Cortex of kidney (tissue), 1 donor: ENCODE results near the gene RITA1.

Experiments
- DNase-seq: peaks from one replicate; lab custom pipeline; 2025; lab: John Stamatoyannopoulos, UW

RITA1 gene

DNA sequence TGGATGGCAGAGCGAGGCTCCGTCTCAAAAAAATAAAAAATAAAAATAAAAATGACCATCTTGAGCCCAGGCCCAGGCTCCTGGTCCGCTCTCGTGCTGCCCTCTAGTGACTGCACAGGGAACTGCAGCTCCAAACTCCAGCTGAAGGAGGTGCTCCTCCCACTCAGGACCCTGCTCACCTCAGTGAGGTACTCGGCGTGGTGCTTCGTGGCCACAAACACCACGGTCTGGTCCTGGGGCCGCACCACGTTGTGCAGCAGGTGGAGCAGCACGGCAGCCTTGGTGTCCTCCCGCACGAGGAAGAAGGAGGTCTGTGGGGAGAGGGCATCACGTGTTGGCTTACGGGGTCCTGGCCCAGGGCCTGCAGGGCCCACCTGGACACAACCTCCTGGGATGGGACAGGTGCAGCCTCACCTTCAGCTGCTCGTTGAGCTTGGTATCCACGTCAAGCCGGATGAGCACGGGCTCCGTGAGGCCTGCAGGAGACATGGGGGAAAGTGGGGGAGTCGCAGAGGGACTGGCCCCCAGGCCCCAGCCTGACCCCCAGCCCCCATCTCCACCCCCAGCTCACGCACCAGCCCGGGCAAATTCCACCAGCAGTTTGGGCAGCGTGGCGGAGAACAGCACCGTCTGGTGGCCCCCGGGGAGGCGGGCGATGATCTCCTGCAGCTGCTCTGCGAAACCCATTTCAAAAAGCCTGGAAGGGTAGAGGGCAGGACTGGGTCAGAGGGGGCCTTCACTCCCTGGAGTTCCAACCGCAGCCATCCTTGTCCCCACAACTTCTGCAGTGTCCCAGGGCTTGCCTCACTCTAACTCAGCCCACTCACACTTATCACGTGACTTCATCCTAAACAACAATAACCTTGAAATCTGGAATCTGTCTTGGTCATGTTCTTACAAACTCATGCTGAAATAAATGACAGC lies 10.8 kb upstream of the RITA1 start:
- DNase-seq = no peak

DNA sequence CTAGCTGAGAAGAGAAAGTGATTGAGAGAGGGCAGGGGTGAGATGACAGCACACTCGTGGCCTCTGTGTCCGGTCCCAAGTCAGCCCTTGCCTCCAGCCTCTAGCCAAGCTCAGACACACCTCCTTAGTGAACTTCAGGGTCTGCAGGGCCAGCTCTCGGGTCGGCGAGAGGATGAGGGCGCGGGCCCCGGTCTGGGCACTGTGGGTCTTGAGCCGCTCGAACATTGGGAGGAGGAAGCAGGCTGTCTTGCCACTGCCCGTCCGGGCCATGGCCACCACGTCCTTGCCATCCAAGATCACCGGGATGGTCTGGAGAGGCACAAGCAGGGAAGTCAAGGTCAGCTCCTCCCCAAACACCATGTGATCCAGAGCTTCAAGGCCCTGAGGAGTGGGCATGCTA lies 6.5 kb upstream of the RITA1 start:
- DNase-seq = no peak

DNA sequence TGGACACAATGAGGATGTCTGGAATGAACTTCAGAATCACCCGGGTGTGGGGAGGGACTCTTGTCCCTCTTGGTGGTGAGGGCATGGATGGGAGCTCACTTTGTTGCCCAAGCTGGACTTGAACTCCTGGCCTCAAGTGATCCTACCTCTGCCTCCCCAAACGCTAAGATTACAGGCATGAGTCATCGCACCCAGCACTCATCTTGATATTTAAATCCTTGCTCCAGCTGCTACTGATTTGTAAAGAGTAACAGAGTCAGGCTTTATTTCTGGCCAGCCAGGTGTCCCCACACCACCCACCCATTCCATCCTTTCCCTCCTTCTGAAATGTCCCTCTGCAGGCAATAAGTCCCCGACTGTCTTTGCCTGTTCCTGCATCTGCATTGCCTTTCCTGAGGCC lies 5.2 kb upstream of the RITA1 start:
- DNase-seq = no peak

DNA sequence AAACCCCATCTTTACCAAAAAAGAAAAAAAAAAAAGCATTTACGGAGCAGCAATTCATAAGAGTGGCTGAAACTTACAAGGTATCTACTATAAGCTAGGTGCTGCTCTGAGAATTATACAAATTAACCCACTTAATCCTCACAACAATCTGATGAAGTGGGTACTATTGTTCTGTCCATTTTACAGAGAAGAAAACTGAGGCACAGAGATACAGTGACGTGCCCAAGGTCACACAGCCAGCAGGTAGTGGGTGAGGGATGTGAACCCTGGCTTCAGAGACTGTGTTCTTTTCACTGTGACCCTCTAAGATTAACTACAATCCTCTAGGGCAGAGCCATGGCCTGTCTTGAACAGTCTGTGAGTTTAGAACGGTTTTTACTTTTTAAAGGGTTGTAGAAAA lies 3.5 kb upstream of the RITA1 start:
- no peak for DNase-seq

DNA sequence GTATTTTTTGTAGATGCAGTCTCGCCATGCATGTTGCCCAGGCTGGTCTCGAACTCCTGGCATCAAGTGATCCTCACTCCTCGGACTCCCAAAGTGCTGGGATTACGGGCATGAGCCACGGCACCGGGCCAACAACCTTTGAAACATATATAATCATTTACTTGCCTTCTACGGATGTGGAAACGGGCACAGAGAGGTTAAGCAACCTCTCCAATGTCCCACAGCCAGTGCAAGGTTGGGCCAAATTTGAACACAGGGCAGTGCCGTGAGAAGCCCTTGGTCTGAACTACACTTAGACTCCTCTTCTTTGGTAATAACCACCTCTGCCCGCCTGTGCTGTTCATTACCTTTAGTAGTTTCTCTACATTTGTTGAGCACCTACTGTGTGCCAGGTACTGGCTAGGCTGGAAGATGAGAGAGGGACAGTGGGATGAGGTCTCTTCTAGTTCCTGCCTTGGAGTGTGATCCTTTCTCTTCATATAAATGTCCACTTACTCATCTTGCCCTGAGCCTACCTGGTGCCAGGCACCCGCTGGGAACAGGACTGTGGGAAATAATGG lies 2.4 kb upstream of the RITA1 start:
- no peak for DNase-seq

DNA sequence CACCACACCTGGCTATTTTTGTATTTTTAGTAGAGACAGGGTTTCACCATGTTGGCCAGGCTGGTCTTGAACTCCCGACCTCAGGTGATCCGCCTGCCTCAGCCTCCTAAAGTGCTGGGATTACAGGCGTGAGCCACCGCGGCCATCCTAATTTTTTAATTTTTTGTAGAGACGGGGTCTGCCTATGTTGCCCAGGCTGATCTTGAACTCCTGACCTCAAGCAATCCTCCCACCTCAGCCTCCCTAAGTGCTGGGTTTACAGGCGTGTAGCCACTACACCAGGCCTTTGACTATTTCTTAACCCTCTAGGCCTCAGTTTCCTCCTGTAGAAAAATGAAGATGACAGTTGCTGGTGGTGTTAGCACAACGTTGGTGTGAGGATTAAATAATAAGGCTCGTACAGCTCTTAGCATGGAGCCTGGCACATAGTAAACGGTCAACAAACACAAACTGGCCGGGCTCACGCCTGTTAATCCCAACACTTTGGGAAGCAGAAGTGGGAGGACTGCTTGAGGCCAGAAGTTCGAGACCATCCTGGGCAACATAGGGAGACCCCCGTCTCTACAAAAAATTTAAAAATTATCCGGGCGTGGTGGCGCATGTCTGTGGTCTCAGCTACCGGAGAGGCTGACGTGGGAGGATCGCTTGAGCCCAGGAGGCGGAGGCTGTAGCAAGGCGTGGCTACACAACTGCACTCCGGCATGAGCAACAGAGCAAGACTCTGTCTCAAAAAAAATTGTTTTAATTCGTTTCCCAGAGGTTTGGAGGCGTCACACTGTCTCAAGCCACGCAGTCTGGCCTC lies 1.2 kb upstream of the RITA1 start:
- no peak for DNase-seq

DNA sequence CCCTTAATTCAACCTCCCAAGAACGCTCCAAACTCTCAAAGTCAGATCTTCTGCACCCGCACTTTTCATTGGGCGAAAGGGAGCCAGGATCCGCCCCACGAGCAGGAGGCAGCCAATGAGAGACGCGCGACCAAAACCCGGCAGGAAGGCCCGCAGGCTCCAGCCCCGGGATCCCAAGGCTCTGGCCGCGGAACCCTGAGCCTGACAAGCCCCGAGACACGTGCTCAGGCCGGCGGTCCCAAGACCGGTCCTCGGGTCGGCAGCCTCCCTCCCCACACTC lies 681 bp upstream of the RITA1 start:
- no peak for DNase-seq

DNA sequence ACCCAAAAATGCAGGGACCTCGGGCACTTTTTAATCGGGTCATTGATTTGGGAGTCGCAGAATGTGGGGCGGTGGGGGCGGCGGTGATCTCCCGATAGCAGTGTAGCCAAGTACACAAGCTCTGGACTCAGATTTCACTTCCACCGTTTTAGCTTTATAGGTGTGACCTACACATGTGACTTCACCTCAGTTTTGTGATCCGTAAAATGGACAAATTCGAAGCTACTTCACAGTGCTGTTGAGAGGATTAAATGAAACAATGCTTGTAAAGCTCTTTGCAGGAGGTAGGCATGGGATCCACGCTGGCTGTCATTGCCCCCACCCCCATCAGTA lies 478 bp downstream of the RITA1 start:
- no peak for DNase-seq

DNA sequence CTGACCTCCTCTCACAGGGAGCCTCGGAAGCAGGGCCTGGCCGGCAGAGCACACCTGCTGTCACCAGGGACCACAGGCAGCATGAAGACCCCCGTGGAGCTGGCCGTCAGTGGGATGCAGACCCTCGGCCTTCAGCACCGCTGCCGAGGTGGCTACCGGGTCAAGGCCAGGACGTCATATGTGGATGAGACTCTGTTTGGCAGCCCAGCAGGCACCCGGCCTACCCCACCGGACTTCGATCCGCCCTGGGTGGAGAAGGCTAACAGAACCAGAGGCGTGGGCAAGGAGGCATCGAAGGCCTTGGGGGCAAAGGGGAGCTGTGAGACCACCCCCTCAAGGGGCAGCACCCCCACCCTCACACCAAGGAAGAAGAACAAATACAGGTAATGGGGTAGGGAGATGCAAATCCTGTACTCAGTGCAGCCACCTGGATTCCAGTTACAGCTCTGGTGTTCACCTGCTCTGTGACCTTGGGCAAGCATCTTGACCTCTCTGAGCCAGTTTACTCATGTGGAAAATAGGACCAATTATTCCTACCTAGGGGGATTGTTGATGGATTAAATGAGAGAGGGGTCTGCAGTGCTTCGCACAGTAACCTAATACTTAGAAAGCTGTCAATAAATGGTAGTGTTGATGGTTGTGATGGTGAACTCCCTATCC lies 1.3 kb downstream of the RITA1 start:
- DNase-seq = no peak

DNA sequence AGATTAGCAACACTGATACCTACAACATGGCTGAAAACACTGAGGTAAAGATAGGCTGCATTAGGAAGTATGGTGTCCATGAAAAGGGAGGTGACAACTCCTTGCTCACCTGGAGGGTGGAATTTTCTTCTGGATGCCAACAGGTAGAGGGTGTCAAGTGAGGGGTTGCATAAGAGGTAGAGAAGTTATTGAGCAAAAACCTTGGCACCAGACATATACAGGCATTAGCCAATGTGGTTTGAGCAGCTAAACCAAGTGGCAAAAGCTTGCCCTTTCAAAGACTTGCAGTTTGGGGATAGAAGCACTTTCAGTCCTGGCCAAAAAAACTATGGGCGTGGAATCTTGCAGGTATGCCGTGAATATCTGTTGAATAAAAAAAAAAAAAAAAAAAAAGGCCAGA lies 3.8 kb downstream of the RITA1 start:
- no peak for DNase-seq

DNA sequence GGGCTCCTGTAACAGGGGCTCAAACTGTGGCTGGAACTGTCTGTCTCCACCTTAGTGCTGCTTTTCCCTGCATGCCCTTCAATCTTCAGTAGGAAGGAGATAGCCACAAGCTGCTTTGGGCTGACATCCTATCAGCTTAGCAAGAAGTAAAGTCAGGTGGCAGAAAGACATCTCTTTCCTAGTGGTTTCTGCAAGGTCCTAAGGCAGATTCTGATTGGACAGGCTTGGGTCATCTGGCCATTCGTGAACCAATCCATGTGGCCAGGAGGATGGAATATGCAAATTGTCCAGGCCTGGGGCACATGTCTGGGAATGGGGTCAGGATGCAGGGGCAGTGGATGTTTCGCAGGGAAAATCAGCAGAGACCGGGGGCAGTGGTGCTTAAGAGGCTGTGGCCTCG lies 5.2 kb downstream of the RITA1 start:
- no peak for DNase-seq

DNA sequence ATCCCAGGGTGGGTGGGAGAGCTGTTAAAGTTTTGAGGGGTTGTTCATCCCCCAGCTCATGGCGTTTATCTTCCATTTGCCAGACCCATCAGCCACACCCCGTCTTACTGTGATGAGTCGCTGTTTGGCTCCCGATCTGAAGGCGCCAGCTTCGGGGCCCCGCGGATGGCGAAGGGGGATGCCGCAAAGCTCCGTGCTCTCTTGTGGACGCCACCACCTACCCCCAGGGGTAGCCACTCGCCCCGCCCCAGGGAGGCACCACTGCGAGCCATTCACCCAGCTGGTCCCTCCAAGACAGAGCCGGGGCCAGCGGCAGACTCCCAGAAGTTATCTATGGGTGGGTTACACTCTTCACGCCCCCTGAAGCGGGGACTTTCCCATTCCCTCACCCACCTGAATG lies 5.7 kb downstream of the RITA1 start:
- no peak for DNase-seq

DNA sequence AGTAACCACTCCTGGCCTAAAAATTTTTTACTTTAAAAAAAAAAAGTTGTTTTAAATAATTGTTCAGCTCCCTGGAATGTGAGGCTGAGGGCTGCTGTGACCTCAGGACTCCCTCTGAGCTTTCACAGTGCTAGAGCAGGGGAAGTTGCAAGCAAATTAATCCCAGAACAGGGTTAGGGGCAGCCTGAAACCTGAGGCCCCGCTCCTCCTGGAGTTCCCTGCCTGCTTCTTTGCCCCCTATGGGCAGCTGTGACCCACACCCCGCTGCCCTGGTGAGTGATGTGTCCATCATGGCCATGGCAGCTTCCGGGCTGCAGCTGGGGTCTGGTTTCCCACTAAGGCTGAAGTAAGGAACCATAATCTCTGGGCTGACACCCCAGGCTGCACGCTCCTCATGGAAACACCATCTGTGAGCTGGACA lies 9.5 kb downstream of the RITA1 start:
- no peak for DNase-seq

DNA sequence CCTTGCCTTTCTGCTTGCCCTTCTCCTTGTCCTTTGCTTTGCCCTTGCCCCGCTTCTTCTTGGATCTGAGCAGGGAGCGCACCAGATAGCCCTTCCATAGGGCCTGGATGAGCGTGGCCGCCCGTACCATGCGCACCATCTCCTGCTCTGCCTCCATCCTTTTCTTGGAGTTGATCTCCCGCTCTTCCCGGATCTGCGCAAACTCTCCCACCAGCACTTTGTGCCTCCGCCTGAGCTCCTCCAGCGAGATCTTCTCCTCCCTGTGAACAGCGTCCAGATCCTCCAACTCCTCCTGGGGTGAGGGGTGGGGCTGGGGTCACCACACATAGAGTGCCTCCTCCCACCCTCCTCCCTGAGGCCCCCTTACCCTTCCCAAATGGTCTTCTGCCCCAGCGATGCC lies 10.1 kb downstream of the RITA1 start:
- no peak for DNase-seq

DNA sequence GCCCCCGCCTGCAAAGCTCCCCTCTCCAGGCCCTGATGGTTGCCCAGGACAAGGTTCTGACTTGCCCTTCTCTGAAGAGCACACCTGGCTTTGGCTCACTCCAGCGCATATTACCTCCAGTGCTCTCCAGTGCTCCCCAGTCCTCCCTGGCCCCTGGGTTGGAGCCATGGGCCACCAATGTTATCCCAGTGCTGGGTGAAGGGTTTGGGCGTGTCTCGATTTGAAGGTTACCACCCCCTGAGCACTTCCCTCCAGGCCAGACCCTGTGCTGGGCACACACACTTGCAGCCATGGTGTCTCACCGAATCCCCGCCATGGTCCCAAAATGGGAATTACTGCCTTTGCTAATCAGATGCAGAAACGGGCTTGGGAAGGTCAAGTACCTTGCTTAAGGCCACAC lies 11.1 kb downstream of the RITA1 start:
- no peak for DNase-seq

DNA sequence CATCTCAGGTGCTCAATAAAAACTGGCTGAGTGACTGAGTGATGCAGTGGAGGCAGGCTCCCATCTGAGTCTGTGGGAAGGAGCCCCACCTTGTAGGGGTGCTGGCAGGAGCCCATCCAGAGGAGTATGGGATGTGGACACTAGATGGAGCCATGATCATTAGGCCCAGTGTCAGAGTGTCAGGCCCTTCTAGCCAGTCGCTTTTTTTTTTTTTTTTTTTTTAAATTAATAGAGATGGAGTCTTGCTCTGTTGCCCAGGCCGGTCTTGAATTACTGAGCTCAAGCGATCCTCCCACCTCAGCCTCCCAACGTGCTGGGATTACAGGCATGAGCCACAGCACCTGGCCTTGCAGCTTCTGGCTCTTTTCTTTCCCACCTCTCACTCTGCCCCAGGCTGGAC lies 11.5 kb downstream of the RITA1 start:
- DNase-seq = no peak

DNA sequence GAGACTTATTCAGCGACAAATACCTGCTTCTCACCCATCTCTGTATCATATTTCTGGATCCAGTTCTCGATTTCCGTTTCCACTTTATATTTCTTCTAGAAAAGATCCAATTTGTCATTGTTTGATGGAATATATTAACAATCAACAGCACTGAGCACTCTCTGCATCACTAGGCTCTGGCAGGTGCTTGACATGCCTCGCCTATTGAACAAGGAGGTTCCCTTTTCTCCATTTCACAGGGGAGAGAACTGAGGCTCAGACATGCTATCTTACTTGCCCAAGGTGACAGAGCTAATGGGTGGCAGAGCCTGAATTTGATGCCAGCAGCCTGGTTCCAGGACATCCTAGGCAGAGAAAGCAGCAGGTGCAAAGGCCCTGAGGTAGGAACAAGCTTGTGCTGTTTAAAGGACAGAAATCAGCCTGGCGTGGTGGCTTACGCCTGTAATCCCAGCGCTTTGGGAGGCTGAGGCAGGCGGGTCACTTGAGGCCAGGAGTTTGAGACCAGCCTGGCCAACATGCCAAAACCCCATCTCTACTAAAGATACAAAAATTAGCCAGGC lies 12.1 kb downstream of the RITA1 start:
- DNase-seq = no peak

DNA sequence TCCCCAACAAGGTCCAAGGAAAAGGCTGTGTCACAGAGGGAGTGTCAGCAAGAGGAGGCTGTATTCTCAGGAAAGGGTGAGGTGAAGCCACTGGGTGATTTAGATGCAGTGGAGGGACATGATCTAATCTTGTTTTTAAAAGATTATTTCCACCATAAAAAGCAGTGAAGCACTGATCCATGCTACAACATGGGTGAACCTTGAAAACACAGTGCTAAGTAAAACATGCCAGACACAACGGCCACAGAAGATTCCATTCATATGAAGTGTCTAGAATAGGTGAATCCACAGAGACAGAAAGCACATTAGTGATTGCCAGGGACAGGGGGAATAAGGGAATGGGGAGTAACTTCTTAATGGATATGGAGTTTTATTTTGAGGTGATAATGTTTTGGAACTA lies 12.8 kb downstream of the RITA1 start:
- DNase-seq = no peak

DNA sequence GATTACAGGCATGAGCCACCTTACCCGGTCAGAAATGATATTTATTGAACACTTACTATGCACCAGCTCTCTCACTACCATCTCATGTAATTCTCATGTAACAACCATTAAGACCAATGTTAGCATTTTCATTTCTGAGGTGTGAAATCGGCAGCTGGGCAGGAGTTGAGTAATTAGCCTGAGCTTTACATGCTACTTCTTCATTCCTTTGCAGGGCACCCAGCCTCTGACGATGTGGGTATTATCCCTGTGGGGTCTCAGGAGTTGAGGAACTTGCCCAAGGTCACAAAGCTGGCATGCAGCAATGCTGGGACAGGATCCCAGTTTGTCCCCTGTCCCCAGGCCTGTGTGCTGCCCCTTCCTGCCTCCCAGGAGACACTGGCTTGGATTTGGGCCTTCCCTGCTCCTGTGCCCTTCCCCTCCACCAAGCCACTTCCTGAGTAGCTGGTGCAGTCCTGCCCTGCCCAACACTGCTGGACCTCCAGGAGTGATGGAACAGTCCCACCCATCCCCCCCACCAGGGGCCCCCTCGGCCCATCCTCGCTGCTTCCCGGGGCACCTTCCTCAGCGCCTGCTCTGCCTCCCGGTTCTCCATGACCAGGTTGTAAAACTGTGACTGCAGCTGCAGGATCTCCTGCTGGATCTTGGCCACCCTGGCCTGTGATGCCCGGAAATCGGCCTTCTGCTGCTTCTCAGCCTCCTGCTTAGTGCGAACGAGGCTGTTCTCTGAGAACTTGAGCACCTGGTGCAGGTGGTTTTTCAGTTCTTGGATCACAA lies 14.7 kb downstream of the RITA1 start:
- DNase-seq = no peak

DNA sequence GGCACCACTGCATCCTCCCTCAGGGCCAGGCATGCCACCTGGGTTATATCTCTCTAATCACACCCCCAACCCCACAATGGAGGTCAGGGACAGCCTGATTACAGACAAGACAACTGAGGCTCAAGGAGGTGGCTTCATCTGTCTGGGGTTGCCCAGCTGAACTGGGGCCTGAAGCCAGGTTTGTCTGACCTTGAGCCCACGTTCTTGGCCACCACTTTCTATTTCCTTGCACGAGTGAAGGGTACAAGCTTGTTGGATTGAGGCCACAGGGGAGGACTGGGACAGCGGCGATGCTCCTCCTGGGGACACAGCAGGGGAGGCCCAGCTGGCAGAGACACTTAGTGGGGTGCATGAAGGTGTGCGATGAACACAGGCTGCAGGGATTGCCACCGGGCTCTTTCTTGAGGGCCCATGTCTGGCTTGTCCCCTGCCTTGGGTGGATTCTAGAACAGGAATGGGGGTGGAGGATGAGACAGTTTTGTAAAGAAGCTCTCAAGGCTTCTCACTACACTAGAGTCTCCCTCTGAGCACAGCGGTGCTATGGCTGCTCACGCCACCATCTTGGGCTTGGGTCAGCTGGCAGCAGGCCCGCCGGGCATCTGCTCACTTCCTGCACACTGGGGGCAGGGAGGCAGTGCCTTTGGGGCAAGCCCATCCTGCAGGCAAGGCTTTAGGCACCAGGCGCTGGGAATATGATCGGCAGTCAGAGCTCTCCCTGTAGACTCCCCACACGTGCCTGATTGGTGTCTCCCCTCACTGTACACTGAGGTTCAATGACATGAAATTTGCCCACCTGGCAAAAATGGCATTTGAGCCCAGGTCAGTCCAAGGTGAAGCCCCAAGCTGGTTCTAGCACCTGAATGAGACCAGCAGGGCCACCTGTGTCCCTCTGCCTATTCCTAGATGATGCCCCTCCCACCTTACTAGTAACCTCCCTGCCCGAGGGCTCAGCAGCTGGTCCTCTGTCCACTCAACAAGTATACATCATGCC lies 16.0 kb downstream of the RITA1 start:
- DNase-seq = no peak
